ENCODE measurements around the gene RAC3. TPM values are rescaled to one million over a fixed set of nuclear protein-coding genes. Genes with fewer than 3 reads are reported as not detected.
A peak's percentile ranks its signal among the peaks of the same experiment; 100 is the strongest.

RAC3 gene
- total RNA-seq, 3 donors from 2014 or later (not counting 1 experiment from before 2014, with no cell fraction given), result 0.61 to 2.2 (median 2.1) TPM

DNA sequence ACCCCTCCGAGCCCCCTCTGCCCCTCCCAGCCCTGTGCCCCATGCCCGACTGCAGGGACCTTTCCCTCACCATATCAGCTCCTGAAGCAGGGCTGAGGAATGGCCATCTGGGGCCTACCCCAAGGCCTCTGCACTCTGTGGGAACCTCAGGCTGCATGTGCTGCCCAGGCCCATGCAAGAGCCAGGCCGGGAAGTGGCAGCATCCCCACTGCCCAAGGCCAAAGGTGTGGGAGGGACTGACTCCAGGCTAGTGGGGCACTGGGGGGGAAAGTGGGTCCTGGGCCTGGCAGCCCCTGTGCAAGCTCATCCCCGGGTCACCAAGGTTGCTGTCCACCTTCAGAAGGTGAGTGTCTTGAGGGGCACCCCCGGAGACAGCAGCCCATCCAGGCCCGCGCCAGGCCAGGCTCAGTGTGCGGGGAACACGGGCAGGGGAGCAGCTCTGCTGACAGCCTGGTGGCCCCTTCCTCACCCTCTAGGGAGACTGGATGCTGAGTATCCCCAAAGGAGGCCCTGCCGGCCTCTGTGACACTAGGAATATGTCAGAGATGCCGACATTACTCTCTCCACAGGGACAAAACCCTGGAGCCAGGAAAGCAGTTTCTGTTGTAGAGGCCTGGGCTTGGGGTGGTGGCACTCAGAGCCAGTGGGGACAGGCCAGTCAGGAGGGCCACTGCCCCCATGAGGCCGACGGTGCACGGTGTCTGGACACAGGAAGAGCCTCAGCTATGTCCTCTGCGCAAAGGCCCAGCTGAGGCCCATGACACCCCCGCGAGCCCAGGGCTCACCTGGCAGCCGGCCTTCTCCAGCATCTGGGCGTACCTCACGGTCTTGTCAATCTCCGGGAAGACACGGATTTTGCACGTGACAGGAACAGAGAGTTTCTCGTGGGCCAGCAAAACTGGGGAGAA is 30.9 kb downstream of the RAC3 start:
- TF ChIP-seq, protein P1, sequence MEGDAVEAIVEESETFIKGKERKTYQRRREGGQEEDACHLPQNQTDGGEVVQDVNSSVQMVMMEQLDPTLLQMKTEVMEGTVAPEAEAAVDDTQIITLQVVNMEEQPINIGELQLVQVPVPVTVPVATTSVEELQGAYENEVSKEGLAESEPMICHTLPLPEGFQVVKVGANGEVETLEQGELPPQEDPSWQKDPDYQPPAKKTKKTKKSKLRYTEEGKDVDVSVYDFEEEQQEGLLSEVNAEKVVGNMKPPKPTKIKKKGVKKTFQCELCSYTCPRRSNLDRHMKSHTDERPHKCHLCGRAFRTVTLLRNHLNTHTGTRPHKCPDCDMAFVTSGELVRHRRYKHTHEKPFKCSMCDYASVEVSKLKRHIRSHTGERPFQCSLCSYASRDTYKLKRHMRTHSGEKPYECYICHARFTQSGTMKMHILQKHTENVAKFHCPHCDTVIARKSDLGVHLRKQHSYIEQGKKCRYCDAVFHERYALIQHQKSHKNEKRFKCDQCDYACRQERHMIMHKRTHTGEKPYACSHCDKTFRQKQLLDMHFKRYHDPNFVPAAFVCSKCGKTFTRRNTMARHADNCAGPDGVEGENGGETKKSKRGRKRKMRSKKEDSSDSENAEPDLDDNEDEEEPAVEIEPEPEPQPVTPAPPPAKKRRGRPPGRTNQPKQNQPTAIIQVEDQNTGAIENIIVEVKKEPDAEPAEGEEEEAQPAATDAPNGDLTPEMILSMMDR (IDR thresholded peaks at IDR 0.05), result no peak
- Histone ChIP-seq H3K27me3 (ENCODE audit: control insufficient read depth, insufficient read depth, low read length) (no peaks in the 10 kb centered on the region), H3K27ac (ENCODE audit: low read length) (no peak overlapping the region), H3K4me3 (ENCODE audit: low read length) (no peak overlapping the region), H3K36me3 (ENCODE audit: control insufficient read depth, insufficient read depth, low read length) (peaks cover 25% of the 10 kb centered on the region), H3K4me1 (ENCODE audit: control insufficient read depth, insufficient read depth, low read length) (peaks cover 30% of the 10 kb centered on the region), H3K9me3 (ENCODE audit: control insufficient read depth, insufficient read depth, low read length) (no peaks in the 10 kb centered on the region)
- Mint-ChIP-seq H3K4me1 (peaks cover 4 to 19% of the 10 kb centered on the region in 2 donors), H3K4me3 (no peak overlapping the region), H3K27ac (no peak overlapping the region), H3K9me3 (no peaks in the 10 kb centered on the region), H3K27me3 (ENCODE audit: low read depth in 2 of 2) (no peaks in the 10 kb centered on the region), H3K36me3 (no peaks in the 10 kb centered on the region)
- ATAC-seq (no peak), DNase-seq (no peak)
- intact Hi-C loops (cut with micrococcal nuclease), result no loop called here
- 95% methylated on average over 24 of the region's 24 CpGs for WGBS (ENCODE audit: insufficient coverage)

GRCh38 chr17:82062984-82063368 is 31.5 kb downstream of the RAC3 start:
- 97% methylated on average over 9 of the region's 9 CpGs for WGBS (ENCODE audit: insufficient coverage)
- intact Hi-C loops (cut with micrococcal nuclease), result no loop called here

GRCh38 chr17:82063424-82064415 is 32.2 kb downstream of the RAC3 start:
- Histone ChIP-seq H3K27me3 (ENCODE audit: control insufficient read depth, insufficient read depth, low read length) (no peaks in the 10 kb centered on the region), H3K27ac (ENCODE audit: low read length) (no peak overlapping the region), H3K9me3 (ENCODE audit: control insufficient read depth, insufficient read depth, low read length) (no peaks in the 10 kb centered on the region), H3K36me3 (ENCODE audit: control insufficient read depth, insufficient read depth, low read length) (peaks cover 22% of the 10 kb centered on the region), H3K4me1 (ENCODE audit: control insufficient read depth, insufficient read depth, low read length) (peaks cover 30% of the 10 kb centered on the region), H3K4me3 (ENCODE audit: low read length) (no peak overlapping the region)
- Mint-ChIP-seq H3K4me3 (peak overlapping the region; percentile 75), H3K9me3 (no peaks in the 10 kb centered on the region), H3K4me1 (peaks cover 4 to 19% of the 10 kb centered on the region in 2 donors), H3K27me3 (ENCODE audit: low read depth in 2 of 2) (no peaks in the 10 kb centered on the region), H3K36me3 (no peaks in the 10 kb centered on the region), H3K27ac (peak overlapping the region in 1 of 2 donors; percentile 38)
- no peak for DNase-seq
- no peak for ATAC-seq
- TF ChIP-seq, protein P1 (IDR thresholded peaks at IDR 0.05), result no peak
- intact Hi-C loops (cut with micrococcal nuclease), result no loop called here
- WGBS (ENCODE audit: insufficient coverage), result 92% methylated on average over 20 of the region's 20 CpGs

More at GRCh38 chr17:82062984-82063368, 31.5 kb downstream of the RAC3 start:
- Histone ChIP-seq H3K9me3 (ENCODE audit: control insufficient read depth, insufficient read depth, low read length) (no peaks in the 10 kb centered on the region), H3K4me1 (ENCODE audit: control insufficient read depth, insufficient read depth, low read length) (peaks cover 30% of the 10 kb centered on the region), H3K36me3 (ENCODE audit: control insufficient read depth, insufficient read depth, low read length) (peaks cover 23% of the 10 kb centered on the region), H3K4me3 (ENCODE audit: low read length) (no peak overlapping the region), H3K27me3 (ENCODE audit: control insufficient read depth, insufficient read depth, low read length) (no peaks in the 10 kb centered on the region), H3K27ac (ENCODE audit: low read length) (no peak overlapping the region)
- Mint-ChIP-seq H3K27ac (no peak overlapping the region), H3K9me3 (no peaks in the 10 kb centered on the region), H3K4me3 (no peak overlapping the region), H3K27me3 (ENCODE audit: low read depth in 2 of 2) (no peaks in the 10 kb centered on the region), H3K36me3 (no peaks in the 10 kb centered on the region), H3K4me1 (peaks cover 4 to 19% of the 10 kb centered on the region in 2 donors)
- ATAC-seq (no peak), DNase-seq (no peak)
- TF ChIP-seq, protein P1 (IDR thresholded peaks at IDR 0.05), result no peak
